Amygdala (tissue), 56 donors: ENCODE results near the gene IRX3.
"Not testable (repeated sequence)": the region's sequence is repeated elsewhere in the genome, so short reads cannot be mapped to it uniquely, and the experiment has no call there.

Experiments
- DNase-seq, 56 donors: peaks; one replicate each; lab custom pipeline; 2025; lab: John Stamatoyannopoulos, UW

The IRX3 gene

DNA sequence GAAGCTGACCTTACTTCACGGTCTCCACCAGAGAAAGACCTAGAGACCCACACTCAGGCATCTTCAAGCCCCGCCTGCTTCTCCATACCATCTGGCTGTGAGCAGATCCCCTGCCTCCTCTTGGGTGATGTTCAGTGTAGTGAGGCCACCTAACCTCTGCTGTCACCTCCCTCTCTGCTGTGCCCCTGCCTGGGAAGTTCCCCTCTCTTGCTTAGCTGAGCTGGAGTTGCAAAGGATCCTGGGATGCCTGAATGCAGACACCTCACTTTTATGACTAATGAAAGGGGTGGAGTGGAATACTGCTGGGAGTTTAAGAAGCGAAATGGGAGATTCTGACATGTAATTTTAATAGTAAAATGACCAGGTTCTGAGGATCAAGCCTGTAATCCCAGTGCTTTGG is 5.8 kb downstream of the IRX3 start:
- DNase-seq = no peak

- DNase-seq = peak in 27 of 56 donors; percentile 3 to 68 (median 16)
These were observed 8.5 kb downstream of the IRX3 start for GRCh38 chr16:54277845-54278703.

DNA sequence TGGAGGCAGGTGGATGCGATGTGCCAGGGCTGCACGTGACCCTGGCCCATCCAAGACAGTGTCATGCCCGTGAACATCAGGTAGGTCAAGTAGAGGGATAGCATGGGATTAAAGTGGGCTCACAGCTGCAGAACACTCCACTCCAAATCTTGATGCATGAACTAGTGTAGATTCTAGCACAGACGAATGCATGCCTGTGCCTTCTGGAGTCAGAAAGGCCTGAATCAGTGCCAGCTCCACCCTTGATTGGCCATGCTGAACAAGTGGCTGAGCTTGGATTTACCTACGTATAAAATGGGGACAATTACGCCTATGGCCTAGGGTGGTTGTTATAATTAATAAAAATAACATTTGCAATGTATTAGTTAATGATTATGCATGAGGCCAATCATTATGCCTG is 10.6 kb downstream of the IRX3 start:
- DNase-seq = no peak

- no peak for DNase-seq
These were observed 13.0 kb downstream of the IRX3 start for GRCh38 chr16:54273566-54273965.

DNA sequence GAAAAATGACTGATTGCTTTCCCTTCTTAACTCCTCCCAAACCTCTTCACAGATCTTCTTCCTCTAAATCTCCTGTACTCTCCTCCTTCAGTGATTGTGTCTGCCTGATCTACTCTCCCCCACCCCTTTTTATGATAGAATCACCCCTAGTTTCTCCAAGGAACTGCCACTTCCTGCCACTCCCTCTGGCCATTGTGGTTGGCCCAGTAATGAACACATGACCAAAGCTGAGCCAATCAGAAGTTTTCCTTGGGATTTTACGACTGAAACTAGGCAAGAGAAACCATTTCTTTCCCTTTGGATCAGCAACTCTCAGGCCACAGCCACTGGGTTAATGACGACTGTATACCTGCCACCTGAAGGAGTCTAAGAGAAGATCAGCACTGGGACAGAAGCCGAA is 15.9 kb downstream of the IRX3 start:
- no peak for DNase-seq

DNA sequence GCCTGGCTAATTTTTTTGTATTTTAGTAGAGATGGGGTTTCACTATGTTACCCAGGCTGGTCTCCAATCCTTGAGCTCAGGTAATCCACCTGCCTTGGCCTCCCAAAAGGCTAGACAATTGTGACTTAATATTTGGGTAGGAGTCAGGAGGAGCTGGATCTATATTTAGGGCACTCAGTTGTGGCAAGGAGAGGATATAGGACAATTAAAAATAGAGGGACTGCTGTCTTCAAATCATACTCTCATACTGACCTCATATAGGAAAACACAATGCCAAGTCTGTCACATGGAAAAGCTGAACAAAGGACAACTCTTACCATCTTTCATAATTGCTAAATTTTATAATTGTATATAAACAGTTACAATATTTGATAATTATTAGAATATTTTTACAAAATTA is 17.1 kb downstream of the IRX3 start:
- no peak for DNase-seq

GRCh38 chr16:54268766-54269165 is 17.8 kb downstream of the IRX3 start:
- no peak for DNase-seq

- no peak for DNase-seq
These were observed 18.2 kb downstream of the IRX3 start for GRCh38 chr16:54268340-54268739.

DNA sequence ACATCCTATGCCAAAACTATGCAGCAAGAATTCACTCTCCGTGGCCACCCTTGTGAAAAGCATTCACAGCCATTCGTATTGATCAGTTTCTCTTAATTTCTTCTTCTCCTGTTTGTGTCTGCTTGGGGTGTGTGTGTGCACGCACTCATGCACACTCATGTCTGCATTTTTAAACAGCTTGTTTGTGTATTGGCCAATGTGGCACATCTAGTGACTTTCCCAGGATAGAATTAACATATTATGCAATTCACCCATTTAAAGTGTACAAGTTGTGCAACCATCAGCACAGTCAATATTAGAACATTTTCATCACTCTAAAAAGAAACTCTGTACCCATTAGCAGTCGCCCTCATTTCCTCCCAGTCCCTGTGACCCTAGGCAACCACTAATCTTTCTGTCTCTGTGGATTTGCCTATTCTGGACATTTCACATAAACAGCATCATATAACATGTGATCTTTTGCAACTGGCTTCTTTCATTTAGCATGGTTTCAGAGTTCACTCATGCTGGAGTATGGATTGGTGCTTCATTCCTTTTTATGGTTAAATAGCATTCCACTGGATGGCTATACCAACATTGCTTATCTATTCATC is 20.1 kb downstream of the IRX3 start:
- DNase-seq = no peak

DNA sequence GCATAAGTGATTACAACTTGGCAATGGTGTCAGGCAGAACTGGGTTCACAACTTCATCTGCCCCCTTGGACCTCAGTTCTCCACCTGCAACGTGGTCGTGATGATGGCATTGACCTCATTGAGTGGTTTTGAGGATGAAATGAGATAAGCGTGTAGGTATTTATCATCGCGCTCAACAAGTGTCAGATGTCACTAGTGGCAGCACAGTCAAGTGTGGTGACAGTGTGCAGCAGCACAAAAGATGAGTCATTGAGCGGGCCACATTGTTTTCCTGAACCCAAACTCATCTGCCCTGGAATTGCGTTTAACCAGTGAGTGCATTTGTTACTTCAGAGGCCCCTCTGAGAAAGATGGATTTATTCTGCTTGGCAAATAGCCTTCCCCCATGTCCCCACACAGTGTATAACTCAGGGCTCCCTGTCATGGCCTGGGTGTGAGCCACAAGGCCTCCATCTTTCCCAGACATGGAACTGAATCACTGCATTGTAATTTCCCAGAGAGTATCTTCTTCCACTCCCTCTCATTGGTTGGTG is 20.9 kb downstream of the IRX3 start:
- DNase-seq = no peak

DNA sequence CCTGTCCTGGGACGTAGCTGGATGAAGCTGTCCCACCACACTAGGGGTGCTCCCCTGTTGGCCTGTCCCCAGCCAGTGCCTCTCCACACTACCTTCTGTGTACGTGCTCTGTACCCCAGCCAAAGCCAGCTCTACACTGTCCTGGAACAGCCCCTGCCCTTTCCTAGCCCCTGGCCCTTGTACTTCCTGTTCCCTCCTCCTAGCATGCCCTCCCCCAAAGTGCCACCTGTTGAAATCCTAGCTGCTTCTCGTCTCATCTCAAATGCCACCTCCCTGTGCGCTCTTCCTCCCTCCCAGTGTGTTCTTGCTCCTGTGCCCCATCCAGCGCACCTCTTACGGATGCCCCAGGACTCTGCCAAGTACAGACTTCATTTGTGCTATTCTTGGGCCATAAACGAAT is 33.5 kb downstream of the IRX3 start:
- no peak for DNase-seq

DNA sequence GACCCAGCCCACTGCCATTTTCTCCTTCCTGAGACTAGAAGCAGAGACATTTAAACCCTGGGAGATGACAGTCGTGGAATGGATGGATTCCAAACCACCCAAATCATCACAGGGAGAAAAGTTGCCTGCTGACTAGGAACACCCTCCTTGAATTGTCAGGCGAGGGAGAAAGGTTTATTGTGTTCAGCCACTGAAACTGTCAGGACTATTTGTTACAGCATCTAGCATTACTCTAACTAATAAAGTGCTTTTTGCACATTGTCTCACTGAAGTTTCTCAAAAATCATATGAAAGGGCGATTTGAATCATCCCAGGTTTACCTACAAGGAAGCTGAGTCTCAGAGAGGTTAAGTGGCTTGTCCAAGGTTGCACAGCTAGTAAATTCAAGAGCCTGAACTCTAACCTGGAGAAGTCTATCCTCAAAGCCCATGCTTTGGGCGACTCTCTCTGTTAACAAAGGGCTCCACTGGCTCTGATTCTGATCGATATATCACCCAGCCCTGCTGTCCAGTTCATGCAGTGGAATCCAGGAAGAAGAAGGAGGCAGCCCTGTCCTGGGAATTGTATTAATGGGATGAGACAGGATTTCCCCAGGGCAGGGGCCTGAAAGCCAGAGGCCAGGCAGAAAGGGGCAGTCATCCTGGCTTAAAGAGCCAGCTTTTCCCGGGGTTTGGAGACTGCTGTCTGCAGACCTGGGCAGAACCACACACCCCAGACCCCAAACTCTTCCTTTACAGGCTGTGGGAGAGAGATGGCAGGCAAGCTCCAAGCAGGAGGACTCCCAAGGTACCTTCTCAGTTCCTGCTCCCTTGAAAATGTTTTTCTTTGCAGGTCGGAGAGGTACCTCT is 37.5 kb downstream of the IRX3 start:
- no peak for DNase-seq

DNA sequence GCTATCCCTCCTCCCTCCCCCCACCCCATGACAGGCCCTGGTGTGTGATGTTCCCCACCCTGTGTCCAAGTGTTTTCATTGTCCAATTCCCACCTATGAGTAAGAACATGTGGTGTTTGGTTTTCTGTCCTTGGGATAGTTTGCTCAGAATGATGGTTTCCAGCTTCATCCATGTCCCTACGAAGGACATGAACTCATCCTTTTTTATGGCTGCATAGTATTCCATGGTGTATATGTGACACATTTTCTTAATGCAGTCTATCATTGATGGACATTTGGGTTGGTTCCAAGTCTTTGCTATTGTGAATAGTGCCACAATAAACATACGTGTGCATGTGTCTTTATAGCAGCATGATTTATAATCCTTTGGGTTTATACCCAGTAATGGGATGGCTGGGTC is 38.9 kb downstream of the IRX3 start:
- DNase-seq = not testable (repeated sequence)

DNA sequence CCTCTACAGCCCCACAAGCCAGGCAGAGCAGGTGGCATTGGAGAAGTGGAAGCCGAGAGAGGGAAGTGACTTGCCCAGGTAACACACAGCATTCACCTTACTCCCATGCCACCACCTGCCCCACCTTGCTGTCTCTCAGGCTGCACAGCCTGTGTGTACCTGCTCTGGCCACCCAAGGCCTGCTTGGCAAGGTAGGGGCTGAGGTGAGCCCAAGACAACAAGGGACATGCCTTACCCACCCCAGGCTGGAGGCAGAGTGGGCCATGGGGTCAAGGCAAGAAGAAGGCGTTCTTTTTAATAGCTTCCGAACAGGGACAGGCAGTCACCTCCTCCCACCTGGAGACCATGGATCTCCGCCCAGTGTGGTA is 40.1 kb downstream of the IRX3 start:
- DNase-seq = no peak

- DNase-seq = no peak
These were observed 40.7 kb downstream of the IRX3 start for GRCh38 chr16:54245788-54246453.

GRCh38 chr16:54244061-54244886 is 42.3 kb downstream of the IRX3 start:
- no peak for DNase-seq

DNA sequence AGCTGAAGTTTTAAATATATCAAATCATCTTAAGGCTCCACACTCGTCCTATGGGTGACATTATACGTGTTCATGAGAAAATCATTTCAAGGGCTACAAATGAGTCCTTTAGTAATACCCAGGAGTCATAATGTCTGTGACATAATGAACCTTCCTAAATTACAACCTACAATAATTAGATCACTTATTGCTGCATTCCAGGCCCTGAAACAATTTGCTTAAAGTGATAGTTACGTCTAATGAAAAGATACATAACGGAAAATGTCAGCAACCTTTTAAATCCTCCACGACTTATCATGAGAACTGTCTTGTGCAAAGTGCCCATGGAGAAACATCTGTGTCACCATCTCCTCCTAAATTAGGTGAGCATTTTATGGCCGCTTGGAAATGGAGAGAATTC is 43.4 kb downstream of the IRX3 start:
- no peak for DNase-seq

DNA sequence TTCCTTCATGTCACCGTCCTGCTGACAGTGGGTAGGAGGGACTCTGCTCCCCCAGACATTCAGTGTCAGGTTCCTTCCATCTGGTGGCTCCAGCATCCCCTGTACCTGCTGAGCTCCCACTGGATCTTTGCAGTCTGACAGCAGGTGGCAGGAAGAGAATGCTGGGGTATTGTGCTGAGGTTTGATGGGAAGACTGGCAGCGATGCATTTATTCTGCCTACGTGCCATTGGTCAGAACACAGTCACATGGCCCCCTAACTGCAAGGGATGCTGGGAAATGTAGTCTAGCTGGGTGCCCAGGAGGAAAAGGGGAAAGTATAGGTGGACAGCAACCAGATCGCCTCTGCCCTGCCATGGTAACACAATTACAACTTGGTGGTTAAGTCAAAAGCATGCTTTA is 44.4 kb downstream of the IRX3 start:
- peak in 2 of 56 donors; percentile 4 to 12 for DNase-seq

DNA sequence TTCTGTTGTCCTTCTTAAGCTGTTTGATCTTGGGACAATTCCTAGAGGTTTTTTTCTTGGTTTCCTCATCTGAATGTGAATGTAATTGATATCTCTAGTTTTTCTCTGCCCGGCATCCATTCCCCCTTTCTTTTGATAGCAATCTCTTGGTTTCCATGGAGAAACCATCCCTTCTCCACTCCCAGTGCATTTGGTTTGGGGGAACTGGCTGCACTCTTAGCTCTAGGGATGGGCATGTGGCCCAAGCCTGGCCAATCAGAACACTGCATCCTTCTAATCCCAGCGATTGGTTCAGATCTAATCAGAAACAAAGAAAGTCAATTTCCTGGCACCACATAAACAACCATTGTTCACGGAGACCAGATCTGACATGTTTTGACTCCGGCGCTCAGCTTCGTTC is 45.1 kb downstream of the IRX3 start:
- peak in 3 of 56 donors; percentile 5 to 10 (median 6) for DNase-seq
